Activated CD8-positive, alpha-beta memory T cell treated with anti-CD3 and anti-CD28 coated beads, Interleukin-2, amount 50 U/mL, for 1 hour (primary cell): ENCODE measurements around the gene CACNB3.
"Not testable (repeated sequence)": the region's sequence is repeated elsewhere in the genome, so short reads cannot be mapped to it uniquely, and the experiment has no call there.

ENCODE experiments used
- DNase-seq: peaks from one replicate; pipeline ENCODE4 v3.0.0-alpha.2; 2020; ENCODE audit errors: extremely low read depth

CACNB3 gene

GRCh38 chr12:48818831-48819590 is 715 bp downstream of the CACNB3 start:
- DNase-seq, result no peak

GRCh38 chr12:48819986-48820725 is 1.9 kb downstream of the CACNB3 start:
- DNase-seq, result no peak

GRCh38 chr12:48822139-48822538 is 3.8 kb downstream of the CACNB3 start:
- no peak for DNase-seq

- DNase-seq, result no peak
Measured at GRCh38 chr12:48822711-48823110, 4.4 kb downstream of the CACNB3 start.

GRCh38 chr12:48823281-48823680 is 5.0 kb downstream of the CACNB3 start:
- DNase-seq, result no peak

GRCh38 chr12:48824112-48824511 is 5.8 kb downstream of the CACNB3 start:
- DNase-seq, result no peak

GRCh38 chr12:48824905-48825304 is 6.6 kb downstream of the CACNB3 start:
- no peak for DNase-seq

GRCh38 chr12:48826209-48826855 is 8.0 kb downstream of the CACNB3 start:
- no peak for DNase-seq

- no peak for DNase-seq
Measured at GRCh38 chr12:48827026-48827425, 8.7 kb downstream of the CACNB3 start.

- no peak for DNase-seq
Measured at GRCh38 chr12:48827513-48828096, 9.3 kb downstream of the CACNB3 start.

- DNase-seq, result no peak
Measured at GRCh38 chr12:48828293-48828692, 10.0 kb downstream of the CACNB3 start.

- no peak for DNase-seq
Measured at GRCh38 chr12:48828841-48829575, 10.7 kb downstream of the CACNB3 start.

GRCh38 chr12:48831257-48831656 is 13.0 kb downstream of the CACNB3 start:
- DNase-seq, result no peak

- DNase-seq, result no peak
Measured at GRCh38 chr12:48832321-48833060, 14.2 kb downstream of the CACNB3 start.

- DNase-seq, result no peak
Measured at GRCh38 chr12:48838048-48838447, 19.8 kb downstream of the CACNB3 start.

GRCh38 chr12:48842021-48842420 is 23.7 kb downstream of the CACNB3 start:
- not testable (repeated sequence) for DNase-seq

GRCh38 chr12:48851883-48852733 is 33.8 kb downstream of the CACNB3 start, which contains the start of gene DDX23:
Gene DDX23 (minus strand): TSS chr12:48852163. CDS start chr12:48845782, 6,381 bp downstream.
- DNase-seq, result peak; percentile 71

- peak; percentile 54 for DNase-seq
Measured at GRCh38 chr12:48852734-48853688, 34.7 kb downstream of the CACNB3 start.

GRCh38 chr12:48854488-48854887 is 36.2 kb downstream of the CACNB3 start:
- no peak for DNase-seq
